HepG2 (cell line): ENCODE data around the gene BBLN. TPM values are rescaled to one million over a fixed set of nuclear protein-coding genes. Genes with fewer than 3 reads are reported as not detected.

Experiments used
- ATAC-seq: fragments of 200-7000 bp; cut with Tn5 transposase; 3 replicates; pipeline ENCODE4 v1.9.1; 2020; ENCODE audit warnings: mild to moderate bottlenecking, moderate library complexity
- BruUV-seq: library from RNA; stranded (reverse); fragments of 400-500 nt; replicated peaks from 2 replicates; lab custom pipeline; 2021; lab: Mats Ljungman, UMichigan
- CTCF ChIA-PET: fragments of 300-600 bp; formaldehyde crosslinking; extraction: SDS; loops from one replicate; lab custom pipeline; 2021; ENCODE audit warnings: low total read pairs, inconsistent platforms, low intra/inter-chr PET ratio; lab: Yijun Ruan, JAX
- POLR2A ChIA-PET: fragments of 350-600 bp; sonication (Branson Sonifier 250); formaldehyde crosslinking; loops from one replicate; lab custom pipeline; 2020; ENCODE audit warnings: antibody characterized with exemption, inconsistent platforms; lab: Yijun Ruan, JAX
- DNase-seq: peaks from one replicate; pipeline ENCODE4 v3.0.0-alpha.2; 2015; ENCODE audit warnings: low spot score
- FAIRE-seq: peaks from 3 replicates; lab custom pipeline; 2011; peaks lifted over from hg19 to GRCh38; lab: Jason Lieb, UNC
- H2AFZ ChIP-seq: one replicate; pipeline ENCODE4 v1.6.1; 2011; ENCODE audit warnings: low read length, inconsistent platforms
- H3K27ac ChIP-seq: fragments of 300-600 bp; 3 replicates; pipeline ENCODE4 v1.8.0; 2011; ENCODE audit warnings: mixed run types, mild to moderate bottlenecking, mixed read lengths, low read length, inconsistent platforms; ENCODE audit not compliant: insufficient read depth; ENCODE audit errors: extremely low read length
- H3K27me3 ChIP-seq, 2 experiments: fragments of 200-600 bp in 1 of 2; 2 replicates in 1 of 2; 3 replicates in 1 of 2; pipeline versions ENCODE4 v1.6.0 to v1.8.0; 2011; ENCODE audit warnings: low read length in 2 of 2, mild to moderate bottlenecking in 2 of 2, moderate library complexity in 2 of 2, inconsistent platforms in 1 of 2; ENCODE audit not compliant: insufficient read depth in 2 of 2, control insufficient read depth in 1 of 2
- H3K36me3 ChIP-seq, 2 experiments: fragments of 200-600 bp in 1 of 2; replicated peaks in 1 of 2; 2 replicates in 1 of 2; 3 replicates in 1 of 2; pipeline versions ENCODE4 v1.5.1 to v1.8.0; 2011; ENCODE audit warnings: low read length in 2 of 2, inconsistent platforms in 1 of 2; ENCODE audit not compliant: insufficient read depth in 2 of 2, control insufficient read depth in 1 of 2
- H3K4me1 ChIP-seq: 2 replicates; pipeline ENCODE4 v1.5.1; 2012; ENCODE audit warnings: low read length, inconsistent platforms; ENCODE audit not compliant: insufficient read depth
- H3K4me2 ChIP-seq: 2 replicates; pipeline ENCODE4 v1.6.0; 2011; ENCODE audit warnings: low read depth, low read length, inconsistent platforms
- H3K4me3 ChIP-seq, 3 experiments: fragments of 200-600 bp in 1 of 3; sonication (generic), shearing (Covaris generic) in 1 of 3; replicated peaks in 1 of 3; 2 replicates each; pipeline ENCODE4 v1.5.1; 2011 to 2016; ENCODE audit warnings: low read length in 3 of 3, inconsistent platforms in 2 of 3, low read depth in 2 of 3, mild to moderate bottlenecking in 2 of 3, control low read depth in 1 of 3, mixed read lengths in 1 of 3; ENCODE audit not compliant: insufficient read depth in 1 of 3
- H3K79me2 ChIP-seq: one replicate; pipeline ENCODE4 v1.6.1; 2011; ENCODE audit warnings: low read length, inconsistent platforms; ENCODE audit not compliant: insufficient read depth
- H3K9ac ChIP-seq: 2 replicates; pipeline ENCODE4 v1.6.0; 2011; ENCODE audit warnings: mild to moderate bottlenecking, low read depth, low read length, inconsistent platforms; ENCODE audit not compliant: insufficient read depth
- H3K9me3 ChIP-seq: 2 replicates; pipeline ENCODE4 v1.5.1; 2012; ENCODE audit warnings: mild to moderate bottlenecking, low read length
- H4K20me1 ChIP-seq: 2 replicates; pipeline ENCODE4 v1.6.0; 2011; ENCODE audit warnings: inconsistent platforms, mild to moderate bottlenecking, low read length, moderate library complexity; ENCODE audit not compliant: insufficient read depth
- DNMT3B ChIP-seq: conservative IDR thresholded peaks from 2 replicates; pipeline ENCODE4 v1.6.1; 2016; ENCODE audit warnings: missing biosample characterization, control low read depth
- DPF2 ChIP-seq: sonication (generic); formaldehyde crosslinking; IDR thresholded peaks from 2 replicates; pipeline ENCODE4 v1.4.0; 2020; ENCODE audit warnings: mild to moderate bottlenecking, low read depth, missing genetic modification reagents, borderline replicate concordance
- GMEB1 ChIP-seq: sonication (generic); formaldehyde crosslinking; IDR thresholded peaks from 2 replicates; pipeline ENCODE4 v1.5.1; 2020; ENCODE audit warnings: missing genetic modification reagents, mild to moderate bottlenecking, borderline replicate concordance
- HMGXB4 ChIP-seq, 2 experiments: sonication (generic) in 1 of 2; formaldehyde crosslinking in 1 of 2; IDR thresholded peaks; 2 replicates each; pipeline versions ENCODE4 v1.4.0 to v1.6.1; 2018 to 2020; ENCODE audit warnings: missing genetic modification reagents in 2 of 2, borderline replicate concordance in 1 of 2, low read depth in 1 of 2, mild to moderate bottlenecking in 1 of 2, missing biosample characterization in 1 of 2
- HNRNPH1 ChIP-seq: fragments of 200-400 bp; formaldehyde crosslinking; optimal IDR thresholded peaks from 2 replicates; pipeline ENCODE3; 2017; ENCODE audit warnings: mild to moderate bottlenecking, low read depth, low read length
- IRF9 ChIP-seq: sonication (generic); formaldehyde crosslinking; IDR thresholded peaks from 2 replicates; pipeline ENCODE4 v1.8.0; 2022; ENCODE audit warnings: missing genetic modification reagents, mild to moderate bottlenecking, borderline replicate concordance
- KDM1A ChIP-seq: IDR thresholded peaks from 2 replicates; pipeline ENCODE4 v1.6.1; 2016; ENCODE audit warnings: missing compliant biosample characterization
- KMT2A ChIP-seq: sonication (generic); formaldehyde crosslinking; IDR thresholded peaks from 2 replicates; pipeline ENCODE4 v1.4.0; 2020; ENCODE audit warnings: missing genetic modification reagents
- SIX1 ChIP-seq: sonication (generic); formaldehyde crosslinking; IDR thresholded peaks from 2 replicates; pipeline ENCODE4 v1.4.0; 2020; ENCODE audit warnings: missing genetic modification reagents, borderline replicate concordance
- SMARCE1 ChIP-seq: fragments of 450-650 bp; IDR thresholded peaks from 2 replicates; pipeline ENCODE4 v1.6.1; 2017; ENCODE audit warnings: borderline replicate concordance
- YEATS4 ChIP-seq: sonication (generic); formaldehyde crosslinking; IDR thresholded peaks from 2 replicates; pipeline ENCODE4 v1.4.0; 2020; ENCODE audit warnings: missing genetic modification reagents, borderline replicate concordance
- ZBTB20 ChIP-seq: sonication (generic); formaldehyde crosslinking; IDR thresholded peaks from 2 replicates; pipeline ENCODE4 v1.8.1; 2023; ENCODE audit warnings: missing genetic modification reagents, low read depth, mild to moderate bottlenecking, borderline replicate concordance
- ZNF18 ChIP-seq: sonication (generic); formaldehyde crosslinking; IDR thresholded peaks from 2 replicates; pipeline ENCODE4 v1.8.0; 2022; ENCODE audit warnings: mild to moderate bottlenecking, missing genetic modification reagents; ENCODE audit not compliant: insufficient replicate concordance
- ZNF550 ChIP-seq: sonication (generic); formaldehyde crosslinking; IDR thresholded peaks from 2 replicates; pipeline ENCODE4 v1.4.0; 2020; ENCODE audit warnings: mild to moderate bottlenecking, missing genetic modification reagents, borderline replicate concordance
- ZNF577 ChIP-seq: sonication (generic); formaldehyde crosslinking; IDR thresholded peaks from 2 replicates; pipeline ENCODE4 v1.4.0; 2020; ENCODE audit warnings: mild to moderate bottlenecking, low read depth, missing genetic modification reagents, borderline replicate concordance
- ZNF674 ChIP-seq: sonication (generic); formaldehyde crosslinking; IDR thresholded peaks from 2 replicates; pipeline ENCODE4 v1.5.0; 2020; ENCODE audit warnings: low read depth, mild to moderate bottlenecking, missing genetic modification reagents
- ZNF746 ChIP-seq: sonication (generic); formaldehyde crosslinking; IDR thresholded peaks from 2 replicates; pipeline ENCODE4 v1.8.0; 2022; ENCODE audit warnings: mild to moderate bottlenecking, missing genetic modification reagents
- WGBS: methylation state at CpG from one replicate; pipeline ENCODE4 v1.1.6; 2017; ENCODE audit warnings: low lambda C conversion rate; 5-methylcytosine and 5-hydroxymethylcytosine counted together
- in situ Hi-C: cut with HindIII; loops from 2 replicates; pipeline ENCODE4 v1.10.0; 2017; ENCODE audit warnings: low pct_unique_long_range_greater_than_20kb; ENCODE audit not compliant: extremely low pct_ligation_motif_present
- intact Hi-C: fragments of 100-400 bp; cut with micrococcal nuclease; formaldehyde crosslinking; loops from one replicate; pipeline ENCODE4 v1.10.0; 2022; ENCODE audit not compliant: unreplicated experiment
- polyA plus RNA-seq, 8 experiments: library from polyadenylated mRNA; depleted of rRNA in 3 of 8; stranded (reverse) in 7 of 8; unstranded in 1 of 8; fragments of >200 nt; fragmentation: Illumina TruSeq in 4 of 8; extraction: Trizol in 4 of 8; gene quantifications; 2 replicates each; pipeline versions ENCODE4 v1.2.1 to v1.2.3, GENCODE V29; 2011 to 2016; ENCODE audit warnings: low read depth in 4 of 8, missing spikeins in 1 of 8, mixed read lengths in 1 of 8; ENCODE audit not compliant: insufficient read depth in 1 of 8
- total RNA-seq, 5 experiments: library from RNA; depleted of rRNA; stranded (reverse); fragments of >200 nt; fragmentation: Illumina TruSeq; extraction: Trizol; gene quantifications; 2 replicates each; pipeline ENCODE4 v1.2.3, GENCODE V29; 2016; ENCODE audit warnings: low read depth in 1 of 5

The BBLN gene
- total and polyA plus RNA-seq, 2 of the 13 experiments (the other 11 are each of a cell fraction or from before 2014, with no cell fraction given): 27.6 to 33.1 TPM

- Histone ChIP-seq H3K27ac (no peak within 1 kb of the TSS), H4K20me1 (no peaks in the 10 kb centered on the region), H3K9me3 (no peaks in the 10 kb centered on the region), H3K9ac (peak within 1 kb of the TSS; percentile 50), H3K27me3 (peaks cover 6 to 24% of the 10 kb centered on the region in 2 experiments; a peak in 4 of 5 replicates), H3K4me1 (peaks cover 51% of the 10 kb centered on the region), H3K4me2 (peak within 1 kb of the TSS; percentile 92), H3K79me2 (no peaks in the 10 kb centered on the region), H3K36me3 (no peaks in the 10 kb centered on the region), H3K4me3 (peak within 1 kb of the TSS; percentile 54 to 77 (median 69); a peak in 5 of 6 replicates), H2AFZ (peak within 1 kb of the TSS; percentile 18)
- intact Hi-C loops: no loop called here
- ATAC-seq: peak; percentile 82
- ChIA-PET CTCF (no interaction called here), POLR2A (no interaction called here)
- no peak for FAIRE-seq
- DNase-seq: no peak
- 3% methylated on average over 6 of the region's 72 CpGs for WGBS
- no TSS peak for BruUV-seq
- in situ Hi-C loops: no loop called here
- TF ChIP-seq IRF9: no peak
- no peak for TF ChIP-seq ZNF577 (CRISPR knock-in tag)
- TF ChIP-seq SMARCE1: no peak
- 0 out of 2 replicates have a peak, but pooled peaks have one; percentile 40 for TF ChIP-seq GMEB1 (CRISPR knock-in tag)
- no peak for TF ChIP-seq ZNF674 (CRISPR knock-in tag)
- TF ChIP-seq ZNF550 (CRISPR knock-in tag): no peak
- TF ChIP-seq DPF2 (CRISPR knock-in tag): no peak
- TF ChIP-seq SIX1 (CRISPR knock-in tag): no peak
- TF ChIP-seq KMT2A (CRISPR knock-in tag): peak; percentile 21; the same call in 1 of the 2 replicates
- no peak for TF ChIP-seq ZNF18 (CRISPR knock-in tag)
- TF ChIP-seq HNRNPH1: no peak
- no peak for TF ChIP-seq ZBTB20 (CRISPR knock-in tag)
- TF ChIP-seq KDM1A (CRISPR knock-in tag): no peak
- peak in 1 of 2 experiments; percentile 63; a peak in 1 of 4 replicates for TF ChIP-seq HMGXB4 (CRISPR knock-in tag; IDR thresholded peaks at IDR 0.05; ENCODE audit: borderline replicate concordance in 1 of 2, low read depth in 1 of 2)
- TF ChIP-seq DNMT3B (CRISPR knock-in tag): no peak
- TF ChIP-seq YEATS4 (CRISPR knock-in tag): no peak
- no peak for TF ChIP-seq ZNF746 (CRISPR knock-in tag)
Measured at GRCh38 chr9:128203024-128203706, 43.1 kb downstream of the BBLN start, which contains the start of gene DNM1. DNM1 (plus strand) TSS chr9:128203379; CDS start chr9:128203471, 92 bp downstream.
